NAMALWA (cell line): ENCODE data around the gene PCSK9.
"Not testable (repeated sequence)": the region's sequence is repeated elsewhere in the genome, so short reads cannot be mapped to it uniquely, and the experiment has no call there.

ENCODE experiments used
- DNase-seq: peaks from one replicate; pipeline ENCODE4 v3.0.0-alpha.2; 2015; ENCODE audit warnings: low spot score

PCSK9 gene

DNA sequence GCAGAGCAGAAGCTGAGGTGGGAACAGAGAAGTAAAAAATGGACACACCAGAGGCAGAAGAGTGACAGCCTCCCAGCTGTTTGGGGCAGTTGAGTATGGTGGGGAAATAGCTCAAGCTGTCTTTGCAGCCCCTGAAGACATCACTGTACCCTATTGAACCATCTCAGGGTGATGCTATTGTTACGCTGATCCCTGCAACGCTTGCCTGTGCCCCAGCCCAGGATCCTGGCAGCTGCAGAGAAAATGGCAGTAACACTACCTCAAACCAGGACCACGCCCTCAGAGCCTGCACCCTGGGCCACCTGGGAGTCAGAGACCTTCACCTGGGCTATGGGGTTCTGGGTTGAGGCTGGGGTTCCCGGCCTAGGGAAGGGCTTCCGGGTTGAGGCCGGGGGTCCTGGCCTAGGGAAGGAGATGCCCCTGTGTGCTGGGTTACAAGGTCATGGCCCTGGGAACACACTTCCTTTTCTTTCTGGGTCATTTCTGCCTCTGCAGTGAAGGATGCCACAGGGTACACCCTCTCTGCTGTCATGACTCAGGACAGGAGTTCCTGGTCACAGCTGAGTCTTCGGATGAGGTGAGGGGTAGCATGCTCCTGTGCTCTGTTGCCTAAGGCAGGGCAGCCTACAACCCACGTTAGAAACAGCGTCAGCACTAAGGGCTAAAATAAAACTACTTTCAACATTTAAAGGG, 29.0 kb upstream of the PCSK9 start:
- DNase-seq: no peak

- no peak for DNase-seq
Measured at GRCh38 chr1:55010887-55011217, 28.5 kb upstream of the PCSK9 start.

- DNase-seq: no peak
Measured at GRCh38 chr1:55012661-55013060, 26.7 kb upstream of the PCSK9 start.

- DNase-seq: no peak
Measured at GRCh38 chr1:55015123-55015522, 24.2 kb upstream of the PCSK9 start.

DNA sequence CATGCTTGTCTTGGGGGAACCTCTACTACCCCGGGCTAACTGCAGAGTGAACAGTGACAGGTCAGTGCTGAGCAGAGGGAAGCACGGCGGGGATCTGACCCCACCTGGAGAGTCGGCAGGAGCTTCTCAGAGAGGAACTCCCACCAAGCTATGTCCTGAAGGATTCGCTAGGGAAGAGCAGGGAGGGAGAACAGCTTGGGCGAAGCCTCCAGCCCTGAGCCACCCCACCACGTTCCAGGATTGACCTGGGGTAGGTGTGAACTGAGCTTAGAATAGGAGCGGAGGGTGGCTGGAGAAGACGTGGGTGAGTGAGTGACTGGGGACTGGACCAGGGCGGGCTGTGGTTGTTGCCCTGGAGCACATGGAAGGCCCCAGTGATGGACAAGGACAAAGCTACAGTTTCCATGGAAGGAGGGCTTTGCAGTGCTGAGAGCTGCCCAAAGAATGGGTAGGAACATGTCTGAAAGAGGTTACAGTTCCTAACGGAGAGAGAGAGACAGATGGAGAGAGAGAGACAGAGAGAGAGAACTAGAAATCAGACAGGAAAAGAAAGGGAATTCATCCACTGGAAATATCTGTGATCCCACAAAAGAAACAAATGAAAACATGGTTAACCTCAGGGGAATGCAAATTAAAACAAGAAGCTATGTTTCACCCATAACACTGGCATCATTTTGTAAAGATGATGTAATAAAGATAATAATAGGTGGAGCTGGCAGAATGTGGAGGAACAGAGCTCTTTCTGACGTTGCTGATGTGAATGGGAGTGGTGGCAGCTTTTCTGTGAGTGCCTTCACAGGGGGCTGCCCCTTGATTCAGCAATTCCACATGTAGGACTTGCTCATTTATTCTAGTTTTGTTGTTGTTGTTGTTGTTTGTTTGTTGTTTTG, 23.4 kb upstream of the PCSK9 start:
- DNase-seq: no peak

GRCh38 chr1:55018395-55018794, 21.0 kb upstream of the PCSK9 start:
- DNase-seq: no peak

GRCh38 chr1:55021942-55022546, 17.3 kb upstream of the PCSK9 start:
- peak; percentile 74 for DNase-seq

DNA sequence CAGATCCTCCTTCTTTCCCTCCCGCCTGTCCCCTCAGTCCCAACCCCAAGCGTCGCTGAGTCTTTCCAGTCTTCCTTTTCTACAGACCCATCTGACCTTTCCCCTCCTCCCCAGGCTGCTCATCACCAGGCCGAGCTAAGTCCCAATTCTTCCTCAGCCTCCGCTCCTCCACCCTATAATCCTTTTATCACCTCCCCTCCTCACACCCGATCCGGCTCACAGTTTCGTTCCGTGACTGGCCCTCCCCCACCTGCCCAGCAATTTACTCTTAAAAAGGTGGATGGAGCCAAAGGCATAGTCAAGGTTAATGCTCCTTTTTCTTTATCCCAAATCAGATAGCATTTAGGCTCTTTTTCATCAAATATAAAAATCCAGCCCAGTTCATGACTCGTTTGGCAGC, 15.2 kb upstream of the PCSK9 start:
- DNase-seq: not testable (repeated sequence)

GRCh38 chr1:55026682-55027081, 12.7 kb upstream of the PCSK9 start:
- DNase-seq: not testable (repeated sequence)

DNA sequence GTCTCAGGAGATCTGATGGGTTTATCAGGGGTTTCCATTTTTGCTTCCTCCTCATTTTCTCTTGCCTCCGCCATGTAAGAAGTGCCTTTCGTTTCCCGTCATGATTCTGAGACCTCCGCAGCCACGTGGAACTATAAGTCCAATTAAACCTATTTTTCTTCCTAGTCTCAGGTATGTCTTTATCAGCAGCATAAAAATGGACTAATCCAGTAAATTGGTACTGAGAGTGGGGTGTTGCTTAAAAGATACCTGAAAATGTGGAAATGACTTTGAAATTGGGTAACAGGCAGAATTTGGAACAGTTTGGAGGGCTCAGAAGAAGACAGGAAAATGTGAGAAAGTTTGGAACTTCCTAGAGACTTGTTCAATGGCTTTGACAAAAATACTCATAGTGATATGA, 8.2 kb upstream of the PCSK9 start:
- not testable (repeated sequence) for DNase-seq

GRCh38 chr1:55033265-55033614, 6.1 kb upstream of the PCSK9 start:
- no peak for DNase-seq

GRCh38 chr1:55034476-55035133, 4.7 kb upstream of the PCSK9 start:
- no peak for DNase-seq

DNA sequence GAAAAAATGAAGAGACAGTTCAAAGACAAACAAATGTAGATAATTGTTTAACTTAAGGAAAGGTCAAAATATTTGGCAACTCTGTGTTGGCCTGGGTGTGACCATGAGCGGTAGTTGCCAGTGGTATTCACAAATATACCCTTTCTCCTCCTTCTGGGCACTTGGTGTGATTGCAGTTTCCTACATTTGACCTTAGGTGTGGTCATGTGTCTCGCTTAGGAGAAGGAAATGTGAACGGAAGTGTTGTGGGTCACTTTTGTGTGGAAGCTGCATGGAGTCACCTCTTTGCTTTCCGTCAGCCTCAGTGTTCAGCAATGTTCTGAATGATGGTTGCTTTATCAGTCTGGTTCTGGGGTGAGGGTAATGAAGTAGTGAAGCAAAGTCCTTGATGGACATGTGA, 3.4 kb upstream of the PCSK9 start:
- peak; percentile 15 for DNase-seq

DNA sequence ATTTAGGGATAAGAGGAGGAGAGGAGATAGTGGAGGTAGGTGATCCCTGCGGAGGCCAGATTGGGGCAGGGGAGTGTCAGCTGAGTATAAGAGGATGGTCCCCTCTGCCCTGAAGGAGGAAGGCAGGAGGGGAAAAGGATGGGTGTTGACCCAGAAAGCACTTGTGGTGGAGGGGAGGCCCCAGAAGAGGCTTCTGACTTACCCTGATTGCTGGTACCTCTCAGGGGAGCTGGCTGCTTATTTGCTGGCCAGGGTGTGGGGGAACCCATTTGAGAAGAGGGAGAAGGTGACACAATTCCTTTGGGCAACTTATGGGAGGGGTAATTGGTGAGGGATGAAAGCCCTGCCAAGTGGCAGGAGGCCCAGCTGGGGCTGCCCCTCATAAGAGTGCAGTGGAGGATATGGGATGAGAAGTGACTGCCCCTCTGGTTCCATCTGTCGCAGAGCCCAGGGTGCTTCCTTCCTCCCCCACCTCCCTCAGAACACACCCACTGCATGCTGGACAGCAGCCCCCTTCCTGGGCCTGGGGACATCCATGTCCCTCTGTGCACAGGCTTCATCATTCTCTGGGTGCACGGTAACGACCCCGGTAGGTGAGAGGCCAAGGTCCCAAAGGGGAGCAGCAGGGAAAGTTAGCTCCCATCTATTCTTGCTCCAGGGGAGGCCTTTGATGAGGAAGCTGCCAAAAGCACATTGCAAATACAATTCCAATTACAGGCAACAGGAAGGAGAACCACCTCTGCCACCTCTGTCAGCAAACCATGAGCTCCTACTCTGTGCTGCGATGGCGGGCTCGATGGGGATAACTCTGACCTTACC, 1.4 kb upstream of the PCSK9 start:
- no peak for DNase-seq

- no peak for DNase-seq
Measured at GRCh38 chr1:55038552-55038838, 853 bp upstream of the PCSK9 start.

DNA sequence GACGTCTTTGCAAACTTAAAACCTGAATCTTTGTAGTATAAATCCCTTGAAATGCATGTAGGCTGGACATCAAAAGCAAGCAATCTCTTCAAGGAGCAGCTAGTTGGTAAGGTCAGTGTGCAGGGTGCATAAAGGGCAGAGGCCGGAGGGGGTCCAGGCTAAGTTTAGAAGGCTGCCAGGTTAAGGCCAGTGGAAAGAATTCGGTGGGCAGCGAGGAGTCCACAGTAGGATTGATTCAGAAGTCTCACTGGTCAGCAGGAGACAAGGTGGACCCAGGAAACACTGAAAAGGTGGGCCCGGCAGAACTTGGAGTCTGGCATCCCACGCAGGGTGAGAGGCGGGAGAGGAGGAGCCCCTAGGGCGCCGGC, 390 bp upstream of the PCSK9 start:
- no peak for DNase-seq

DNA sequence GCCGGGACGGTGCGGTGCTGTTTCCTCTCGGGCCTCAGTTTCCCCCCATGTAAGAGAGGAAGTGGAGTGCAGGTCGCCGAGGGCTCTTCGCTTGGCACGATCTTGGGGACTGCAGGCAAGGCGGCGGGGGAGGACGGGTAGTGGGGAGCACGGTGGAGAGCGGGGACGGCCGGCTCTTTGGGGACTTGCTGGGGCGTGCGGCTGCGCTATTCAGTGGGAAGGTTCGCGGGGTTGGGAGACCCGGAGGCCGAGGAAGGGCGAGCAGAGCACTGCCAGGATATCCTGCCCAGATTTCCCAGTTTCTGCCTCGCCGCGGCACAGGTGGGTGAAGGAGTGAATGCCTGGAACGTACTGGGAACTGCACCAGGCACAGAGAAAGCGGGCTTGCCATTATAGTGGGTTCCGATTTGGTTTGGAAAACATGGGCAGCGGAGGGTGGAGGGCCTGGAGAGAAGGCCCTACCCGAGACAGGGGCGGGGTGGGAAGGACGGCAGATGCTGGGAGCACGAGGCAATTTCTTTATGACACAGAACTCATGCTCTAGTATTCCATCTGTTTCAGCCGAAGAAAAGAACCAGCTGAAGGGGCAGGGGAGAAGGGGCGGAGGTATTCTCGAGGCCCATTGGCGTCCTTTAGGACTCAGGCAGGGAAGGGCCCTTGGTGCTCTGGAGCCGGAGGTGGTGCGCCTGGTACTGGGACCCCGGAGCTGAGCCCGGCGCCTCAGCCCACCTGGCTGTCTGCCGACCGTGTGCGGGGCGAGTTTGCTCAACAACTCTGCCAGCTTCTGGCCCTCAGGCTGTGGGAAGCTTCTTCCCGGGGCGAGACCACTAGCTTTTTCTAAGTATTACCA, 960 bp downstream of the PCSK9 start:
- DNase-seq: no peak

- no peak for DNase-seq
Measured at GRCh38 chr1:55040933-55041494, 1.7 kb downstream of the PCSK9 start.

DNA sequence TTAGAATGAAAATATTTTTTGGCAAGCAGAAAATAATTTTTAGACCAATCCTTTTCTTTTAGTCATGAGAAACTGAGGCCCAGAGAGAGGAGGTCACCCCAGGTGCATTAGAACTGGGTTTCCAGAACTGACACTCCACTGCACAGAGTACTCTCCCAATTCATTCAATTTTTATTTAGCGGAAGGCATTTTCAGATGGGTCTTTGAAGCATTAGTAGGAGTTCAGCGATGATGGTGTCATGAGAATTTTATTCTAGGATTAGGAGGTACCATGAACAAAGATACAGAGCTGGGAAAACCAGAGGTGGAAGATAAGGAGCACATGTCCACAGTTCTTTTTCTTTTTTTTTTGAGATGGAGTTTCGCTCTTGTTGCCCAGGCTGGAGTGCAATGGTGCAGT, 2.3 kb downstream of the PCSK9 start:
- no peak for DNase-seq

DNA sequence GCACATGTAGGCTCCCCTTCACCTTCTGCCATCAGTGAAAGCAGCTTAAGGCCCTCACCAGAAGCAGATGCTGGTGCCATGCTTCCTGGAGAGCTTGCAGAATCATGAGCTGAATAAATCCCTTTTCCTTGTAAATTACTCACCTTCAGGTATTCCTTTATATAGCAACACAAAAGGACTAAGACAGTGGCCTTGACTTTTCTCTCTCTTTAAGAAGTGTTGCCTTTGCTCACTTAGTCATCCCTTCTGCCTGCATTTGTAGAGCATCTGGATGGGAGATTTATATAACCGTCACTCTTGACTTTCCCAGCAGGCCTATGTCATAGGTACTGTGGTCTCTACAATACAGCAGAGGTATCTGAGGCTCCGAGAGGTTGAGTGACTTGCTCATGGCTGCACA, 3.7 kb downstream of the PCSK9 start:
- no peak for DNase-seq

DNA sequence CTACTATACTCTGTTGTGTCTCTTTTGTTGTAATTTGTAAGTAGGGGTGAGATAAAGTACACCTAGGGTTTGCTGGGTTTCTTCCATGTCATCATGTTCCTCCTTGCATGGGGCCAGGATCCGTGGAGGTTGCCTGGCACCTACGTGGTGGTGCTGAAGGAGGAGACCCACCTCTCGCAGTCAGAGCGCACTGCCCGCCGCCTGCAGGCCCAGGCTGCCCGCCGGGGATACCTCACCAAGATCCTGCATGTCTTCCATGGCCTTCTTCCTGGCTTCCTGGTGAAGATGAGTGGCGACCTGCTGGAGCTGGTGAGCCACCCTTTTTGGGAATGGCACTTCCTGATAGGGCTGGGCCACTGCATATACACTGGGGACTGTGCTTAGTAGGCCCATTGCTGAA, 4.4 kb downstream of the PCSK9 start:
- DNase-seq: no peak
